Right lobe of liver (tissue), 6 donors: Measurements from ENCODE around the gene HOXB8. TPM values are rescaled to one million over a fixed set of nuclear protein-coding genes. Genes with fewer than 3 reads are reported as not detected.
A peak's percentile ranks its signal among the peaks of the same experiment; 100 is the strongest.

Source experiments
- ATAC-seq, 4 donors: fragments of 200-7000 bp; cut with Tn5 transposase; one replicate each; pipeline ENCODE4 v1.9.1; 2020; ENCODE audit warnings: mild to moderate bottlenecking in 4 of 4, moderate library complexity in 4 of 4
- DNase-seq, 3 donors: peaks; one replicate each; pipeline ENCODE4 v3.0.0-alpha.2; 2020
- H3K27ac ChIP-seq, 3 donors: fragments of 200-600 bp; one replicate each; pipeline ENCODE4 v1.8.0; 2022
- H3K27me3 ChIP-seq, 2 donors: fragments of 200-600 bp; one replicate each; pipeline ENCODE4 v1.8.0; 2022
- H3K36me3 ChIP-seq, 4 donors: fragments of 200-600 bp; sonication (generic) in 1 of 4; one replicate each; pipeline versions ENCODE4 v1.5.1 to v1.8.0; 2017 to 2022; ENCODE audit warnings: control low read depth in 1 of 4
- H3K4me1 ChIP-seq, 4 donors: fragments of 200-600 bp; sonication (generic) in 1 of 4; one replicate each; pipeline versions ENCODE4 v1.5.1 to v1.8.0; 2017 to 2022; ENCODE audit warnings: control low read depth in 1 of 4
- H3K4me3 ChIP-seq, 3 donors: fragments of 200-600 bp; one replicate each; pipeline ENCODE4 v1.8.0; 2022
- H3K9me3 ChIP-seq, 4 donors: fragments of 200-600 bp; sonication (generic) in 1 of 4; one replicate each; pipeline versions ENCODE4 v1.5.1 to v1.8.0; 2017 to 2022; ENCODE audit warnings: control low read depth in 1 of 4
- CTCF ChIP-seq, 4 donors: fragments of 200-600 bp in 3 of 4; fragments of 450-650 bp in 1 of 4; IDR thresholded peaks; one replicate each; pipeline versions ENCODE4 v1.5.1 to v1.8.0; 2016 to 2022; ENCODE audit warnings: antibody characterized with exemption in 4 of 4, mild to moderate bottlenecking in 2 of 4
- POLR2A ChIP-seq: fragments of 450-650 bp; IDR thresholded peaks from one replicate; pipeline ENCODE4 v1.6.1; 2017; ENCODE audit warnings: antibody characterized with exemption, mild to moderate bottlenecking
- WGBS: methylation state at CpG from one replicate; pipeline ENCODE4 v1.1.6; 2018; ENCODE audit warnings: low coverage, low lambda C conversion rate; ENCODE audit not compliant: insufficient coverage; ENCODE audit errors: missing lambda C conversion rate; 5-methylcytosine and 5-hydroxymethylcytosine counted together
- intact Hi-C, 2 donors: fragments of 100-400 bp; cut with DNase I; formaldehyde crosslinking; loops; one replicate each; pipeline versions ENCODE4 v1.11.2 to v1.14.1; 2022
- total RNA-seq, 6 experiments: library from RNA; depleted of rRNA in 2 of 6; stranded (reverse); fragments of >200 nt in 2 of 6; fragmentation: NEBNext Ultra II Directional in 3 of 6; extraction: Animal tissue kit (Norgen Biotek cat#: 25700) in 3 of 6; gene quantifications; one replicate each; pipeline versions ENCODE4 v1.1.0 to v1.2.4, GENCODE V29; 2016 to 2023
- donor health status: DM: no; HTN: yes; CAD: no.
- donor health status: DM: no; HTN: no; CAD: no.
- donor health status: DM: no; HTN: no; CAD: no.
- donor health status: DM: no; HTN: yes; CAD: no.
- donor health status: DM: no; HTN: yes; CAD: no.

HOXB8 gene
- total RNA-seq, 6 experiments from 2014 or later = not detected

DNA sequence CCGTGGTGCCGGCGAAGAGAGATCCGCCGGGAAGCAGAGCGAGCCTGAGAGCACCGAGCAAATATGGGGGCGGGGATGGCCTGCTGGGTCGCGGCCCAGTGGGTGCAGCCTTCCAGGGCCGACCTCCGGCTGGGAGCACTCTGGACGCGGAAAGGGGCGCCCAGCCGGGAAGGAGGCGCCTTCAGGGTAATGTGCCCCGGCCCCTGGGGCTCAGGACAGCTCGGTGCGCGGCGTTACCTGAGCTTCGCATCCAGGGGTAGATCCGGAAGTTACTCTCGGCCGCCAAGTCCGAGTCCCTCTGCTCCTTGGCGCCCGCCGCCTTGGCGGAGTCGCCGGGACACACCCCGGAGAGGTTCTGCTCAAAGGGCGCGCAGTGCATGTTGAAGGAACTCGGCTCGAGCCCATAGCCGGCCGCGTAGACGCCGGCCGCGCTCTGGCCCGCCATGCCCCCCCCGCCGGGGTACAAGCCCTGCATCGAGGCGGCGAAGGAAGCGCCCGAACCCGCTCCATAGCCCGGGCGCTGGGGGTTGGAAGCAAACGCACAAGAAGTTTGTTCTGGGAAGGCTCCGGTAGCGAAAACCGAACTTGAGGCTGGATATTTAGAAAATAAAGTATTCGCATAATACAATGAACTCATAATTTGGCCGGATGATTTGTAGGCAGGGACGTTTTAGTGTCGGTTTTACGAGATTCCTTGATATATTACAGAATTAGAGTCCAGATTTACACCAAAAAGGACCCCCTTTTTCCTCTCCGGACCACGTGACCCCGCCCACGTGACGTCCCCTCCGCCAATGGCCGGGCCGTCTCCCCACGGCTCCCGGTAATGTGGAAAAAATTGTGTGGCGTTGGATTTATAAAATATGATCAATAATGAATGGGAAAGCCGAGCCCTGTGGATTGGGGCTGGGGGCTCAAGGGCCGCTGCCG is 4.5 kb downstream of the HOXB8 start, which contains the start of gene HOXB7:
Gene HOXB7, minus strand, starts transcription at position 736 of the 930 bp plus-strand sequence. Its CDS starts 99 bp downstream, at position 637.
- no peak for DNase-seq
- 3% methylated on average over 36 of the region's 79 CpGs for WGBS
- Histone ChIP-seq H3K27me3 (peaks cover 24 to 77% of the 10 kb centered on the region in 2 donors), H3K4me1 (peaks cover 0 to 13% (median 2%) of the 10 kb centered on the region in 4 donors), H3K27ac (no peak within 1 kb of the TSS), H3K36me3 (no peaks in the 10 kb centered on the region), H3K9me3 (no peaks in the 10 kb centered on the region), H3K4me3 (peak within 1 kb of the TSS; percentile 25 to 43 (median 29))
- ATAC-seq = peak; percentile 23 to 39 (median 38)
- TF ChIP-seq CTCF (IDR thresholded peaks at IDR 0.05) = no peak
- TF ChIP-seq POLR2A = no peak
- intact Hi-C loops = loop anchor here in 1 of 2 donors (10.0 kb wide), 1 partner anchor 266 kb away; no protein-coding TSS in a partner anchor

GRCh38 chr17:48609759-48610281 is 5.3 kb downstream of the HOXB8 start:
- Histone ChIP-seq H3K36me3 (no peaks in the 10 kb centered on the region), H3K9me3 (no peaks in the 10 kb centered on the region), H3K27ac (no peak overlapping the region), H3K27me3 (peaks cover 27 to 81% of the 10 kb centered on the region in 2 donors), H3K4me1 (peaks cover 0 to 13% (median 2%) of the 10 kb centered on the region in 4 donors), H3K4me3 (peak overlapping the region in 2 of 3 donors; percentile 25 to 43)
- ATAC-seq (no peak), DNase-seq (no peak)
- TF ChIP-seq POLR2A (no peak), CTCF (IDR thresholded peaks at IDR 0.05) (no peak)
- intact Hi-C loops = loop anchor here in 1 of 2 donors (10.0 kb wide), 1 partner anchor 265 kb away; no protein-coding TSS in a partner anchor
- 3% methylated on average over 11 of the region's 15 CpGs for WGBS

GRCh38 chr17:48609033-48609432 is 6.1 kb downstream of the HOXB8 start:
- Histone ChIP-seq H3K36me3 (no peaks in the 10 kb centered on the region), H3K9me3 (no peaks in the 10 kb centered on the region), H3K27me3 (peaks cover 27 to 83% of the 10 kb centered on the region in 2 donors), H3K4me1 (peaks cover 0 to 9% (median 2%) of the 10 kb centered on the region in 4 donors), H3K4me3 (no peak overlapping the region), H3K27ac (no peak overlapping the region)
- ATAC-seq (no peak), DNase-seq (no peak)
- no peak for TF ChIP-seq POLR2A
- no peak for TF ChIP-seq CTCF (IDR thresholded peaks at IDR 0.05)
- intact Hi-C loops = no loop called here

DNA sequence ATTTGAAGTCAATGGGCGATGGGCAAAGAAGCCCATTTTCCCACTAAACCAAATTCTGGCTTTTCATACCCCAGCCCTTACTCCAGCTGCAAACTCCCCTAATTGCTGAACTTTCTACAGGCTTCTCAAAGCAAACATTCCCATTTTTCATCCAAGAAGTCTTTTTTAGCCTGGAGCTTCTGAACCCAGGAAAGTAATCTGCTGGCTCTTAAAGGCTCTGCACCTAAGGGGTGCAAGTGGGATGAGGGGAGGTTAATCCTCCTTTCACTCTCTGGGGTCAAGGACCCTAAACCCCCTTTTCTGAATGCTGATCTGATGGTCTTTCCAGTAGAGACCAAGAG is 6.6 kb downstream of the HOXB8 start:
- Histone ChIP-seq H3K4me3 (no peak overlapping the region), H3K27me3 (peaks cover 27 to 83% of the 10 kb centered on the region in 2 donors), H3K36me3 (no peaks in the 10 kb centered on the region), H3K9me3 (no peaks in the 10 kb centered on the region), H3K4me1 (peaks cover 0 to 9% (median 2%) of the 10 kb centered on the region in 4 donors), H3K27ac (no peak overlapping the region)
- ATAC-seq (no peak), DNase-seq (no peak)
- intact Hi-C loops = no loop called here
- TF ChIP-seq CTCF (IDR thresholded peaks at IDR 0.05) (no peak), POLR2A (no peak)
- 89% methylated on average over 1 of the region's 1 CpG for WGBS
